NCI-H748 treated with DMSO at 0.1 percent for 48 hours (cell line): ENCODE data around the gene P3H4.
A peak's percentile ranks its signal among the peaks of the same experiment; 100 is the strongest.

Experiments
- DNase-seq: peaks from one replicate; lab custom pipeline; 2025; lab: John Stamatoyannopoulos, UW

P3H4 gene

GRCh38 chr17:41821776-41822175 is 10.0 kb upstream of the P3H4 start:
- no peak for DNase-seq

GRCh38 chr17:41818024-41818423 is 6.3 kb upstream of the P3H4 start:
- DNase-seq: no peak

GRCh38 chr17:41816637-41817320 is 5.0 kb upstream of the P3H4 start:
- no peak for DNase-seq

- DNase-seq: no peak
These were observed 2.4 kb upstream of the P3H4 start for GRCh38 chr17:41814195-41814594.

- no peak for DNase-seq
These were observed 2.0 kb upstream of the P3H4 start for GRCh38 chr17:41813699-41814124.

GRCh38 chr17:41813152-41813680 is 1.5 kb upstream of the P3H4 start:
- no peak for DNase-seq

GRCh38 chr17:41812381-41813151 is 817 bp upstream of the P3H4 start, which contains the start of gene FKBP10:
TSS of gene FKBP10 (plus strand) at chr17:41813004. CDS start at chr17:41813035, 31 bp downstream.
- no peak for DNase-seq

GRCh38 chr17:41810659-41811548 is 845 bp downstream of the P3H4 start:
- no peak for DNase-seq

GRCh38 chr17:41806685-41807445 is 4.9 kb downstream of the P3H4 start:
- DNase-seq: no peak

DNA sequence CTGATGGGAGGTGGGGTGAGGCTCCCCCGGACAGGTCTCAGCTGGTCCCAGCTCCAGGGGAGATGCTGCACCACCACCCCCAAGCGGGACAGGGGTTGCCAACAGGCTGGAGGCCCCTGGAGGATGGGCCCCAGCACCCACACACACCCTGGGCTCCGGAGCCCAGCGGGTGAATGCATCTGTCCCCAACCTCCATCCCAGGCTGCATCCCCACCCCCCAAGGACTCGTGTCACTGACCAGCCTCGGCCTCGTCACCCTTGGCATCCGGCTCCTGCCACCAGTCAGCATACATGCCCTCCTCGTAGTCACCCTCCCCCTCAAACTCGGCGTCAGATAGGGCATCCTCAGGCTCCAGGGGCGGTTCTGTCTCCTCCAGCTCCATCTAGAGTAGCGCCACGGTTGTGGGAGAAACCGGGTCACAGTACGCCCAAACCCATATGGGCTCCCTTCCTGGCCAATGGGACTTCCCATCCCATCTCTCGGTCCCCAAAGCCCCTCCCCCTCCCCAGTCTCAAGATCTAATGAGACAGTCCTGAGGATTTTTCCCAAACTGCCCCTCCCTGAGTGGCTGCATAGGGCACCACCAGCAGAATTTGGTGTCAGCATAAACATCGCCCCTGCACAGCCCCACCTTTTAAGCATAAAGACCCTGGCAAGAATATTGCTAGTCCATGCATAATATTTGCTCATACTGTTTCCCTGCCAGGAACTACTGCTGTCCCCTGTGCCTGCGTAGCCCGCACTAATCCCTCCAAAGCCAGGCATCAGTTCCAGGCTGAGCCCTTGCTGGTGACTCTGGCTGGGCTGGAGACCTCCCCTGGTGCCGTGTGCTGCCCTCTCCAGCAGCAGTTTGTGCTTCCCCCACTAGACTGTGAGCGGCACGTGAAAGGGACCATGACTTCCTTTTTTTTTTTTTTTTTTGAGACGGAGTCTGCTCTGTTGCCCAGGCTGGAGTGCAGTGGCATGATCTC is 8.4 kb downstream of the P3H4 start:
- no peak for DNase-seq

DNA sequence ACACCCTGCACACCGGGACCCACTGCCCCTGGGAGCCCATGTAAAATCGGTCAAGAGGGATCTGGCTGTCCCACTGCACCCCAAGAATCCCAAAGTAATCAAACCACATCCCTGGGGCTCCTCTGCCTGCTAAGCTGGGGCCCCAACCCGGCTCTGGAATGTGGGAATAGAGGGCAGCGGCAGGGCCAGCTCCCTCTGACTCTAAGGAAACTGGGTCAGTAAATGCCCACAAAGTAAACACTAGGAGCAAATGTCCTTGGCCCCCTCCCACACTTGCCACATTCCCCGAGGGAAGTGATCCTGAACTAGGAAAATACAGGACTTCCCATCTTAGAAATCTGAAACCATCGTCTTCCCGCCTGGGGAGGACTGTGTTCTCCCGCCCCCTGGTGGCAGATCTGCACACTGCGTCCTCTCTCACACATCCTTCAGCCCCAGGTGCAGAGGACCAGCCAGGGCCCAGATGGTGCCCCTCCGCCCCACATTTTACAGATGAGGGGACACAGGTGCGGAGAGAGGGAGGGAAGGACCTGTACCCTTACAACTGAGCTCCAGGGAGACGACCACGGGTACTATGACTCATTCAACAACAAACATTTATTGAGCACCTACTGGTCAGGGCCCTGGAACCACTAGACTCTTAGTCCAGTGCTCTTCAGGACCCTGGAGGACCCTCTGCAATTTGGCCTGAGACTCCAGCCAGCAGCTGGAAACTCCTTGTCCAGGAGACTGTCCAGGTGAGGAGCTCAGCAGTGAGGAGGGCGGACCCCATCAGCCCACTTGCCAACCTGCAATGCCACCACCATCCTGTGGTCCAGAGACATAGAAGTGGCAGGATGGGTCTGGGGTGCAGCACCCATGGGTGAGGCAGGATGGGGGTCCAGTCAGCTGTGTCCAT is 10.1 kb downstream of the P3H4 start:
- peak; percentile 69 for DNase-seq

DNA sequence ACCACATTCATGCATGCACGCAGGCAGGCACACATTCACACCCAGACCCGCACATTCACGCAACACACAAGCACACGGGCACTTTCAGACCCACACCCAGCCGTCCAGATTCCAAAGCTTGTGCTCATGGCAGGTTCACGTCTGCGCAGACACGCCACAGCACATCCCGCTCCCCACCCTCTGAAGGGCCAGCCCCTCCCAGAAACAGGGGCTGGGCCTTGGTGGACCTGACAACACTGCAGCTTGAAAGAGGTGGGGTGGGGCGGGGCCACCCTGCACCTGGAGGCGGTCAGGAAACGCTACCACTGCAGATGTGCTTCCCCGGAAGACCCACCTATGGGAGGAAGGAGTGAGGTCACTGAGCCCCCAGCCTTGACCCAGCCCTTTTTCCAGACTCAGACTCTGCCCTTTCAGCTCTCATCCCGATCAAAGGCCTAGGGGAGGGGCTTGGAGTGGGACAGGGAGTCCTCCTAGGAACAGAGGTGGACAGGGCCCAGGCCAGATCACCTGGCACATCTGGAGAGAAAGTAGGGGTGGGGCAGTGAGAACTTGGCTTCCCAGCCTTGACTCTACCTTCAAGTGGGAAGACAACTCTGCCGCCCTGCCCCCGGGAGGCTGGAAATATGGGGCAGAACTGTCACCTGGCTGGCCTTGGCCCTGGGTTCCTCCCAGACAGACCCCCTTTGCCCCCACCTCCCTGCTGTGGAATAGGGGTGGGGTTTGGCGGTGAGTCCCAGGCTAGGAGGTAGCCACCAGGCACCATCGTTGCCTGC is 11.0 kb downstream of the P3H4 start:
- peak; percentile 42 for DNase-seq

GRCh38 chr17:41799366-41799765 is 12.4 kb downstream of the P3H4 start:
- DNase-seq: no peak

GRCh38 chr17:41797377-41797776 is 14.4 kb downstream of the P3H4 start:
- DNase-seq: no peak

- DNase-seq: no peak
These were observed 15.4 kb downstream of the P3H4 start for GRCh38 chr17:41796121-41796895.

DNA sequence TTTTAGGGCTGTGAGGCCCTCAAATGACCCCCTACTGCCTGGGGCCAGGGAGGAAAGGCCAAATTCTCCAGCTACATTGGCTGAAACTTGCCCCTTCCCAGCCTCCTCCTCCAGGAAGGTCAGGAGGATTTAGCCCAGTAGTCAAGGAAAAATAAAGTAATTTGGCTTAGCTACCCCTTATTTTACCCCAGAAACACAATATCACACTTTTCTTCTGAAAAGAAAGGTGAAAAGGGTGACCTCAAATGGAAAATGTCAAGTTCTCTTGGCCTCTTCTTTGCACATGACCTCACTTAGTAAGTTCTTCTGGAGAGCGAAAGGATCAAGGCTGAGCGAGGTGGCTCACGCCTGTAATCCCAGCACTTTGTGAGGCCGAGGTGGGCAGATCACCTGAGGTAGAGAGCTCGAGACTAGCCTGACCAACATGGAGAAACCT is 17.2 kb downstream of the P3H4 start:
- DNase-seq: no peak

- no peak for DNase-seq
These were observed 17.8 kb downstream of the P3H4 start for GRCh38 chr17:41793784-41794539.
